ENCODE results near the gene GPRIN3. TPM values are rescaled to one million over a fixed set of nuclear protein-coding genes. Genes with fewer than 3 reads are reported as not detected.
"Not testable (repeated sequence)": the region's sequence is repeated elsewhere in the genome, so short reads cannot be mapped to it uniquely, and the experiment has no call there.

GPRIN3 gene
- total and polyA plus RNA-seq, 2 experiments from 2014 or later, result 0.74 to 3.2 TPM

GRCh38 chr4:89311433-89311832, 3.8 kb upstream of the GPRIN3 start:
- Mint-ChIP-seq H3K4me3 (no peak overlapping the region), H3K36me3 (ENCODE audit: low read depth) (no peaks in the 10 kb centered on the region), H3K27me3 (ENCODE audit: insufficient read depth, low read depth, poor library complexity) (peaks cover 9% of the 10 kb centered on the region), H3K27ac (no peak overlapping the region), H3K4me1 (peaks cover 15% of the 10 kb centered on the region), H3K9me3 (no peaks in the 10 kb centered on the region; the same call in 2 of the 3 replicates)
- peaks cover 14% of the 10 kb centered on the region for H3K4me1 ChIP-seq (ENCODE audit: insufficient read depth)
- no peak overlapping the region for H3K27ac ChIP-seq (ENCODE audit: low read depth)
- H3K9me2 ChIP-seq (ENCODE audit: insufficient read depth), result no peaks in the 10 kb centered on the region
- no peaks in the 10 kb centered on the region for H3K79me2 ChIP-seq (replicated peaks; ENCODE audit: insufficient read depth)
- peaks cover 17% of the 10 kb centered on the region for H3K27me3 ChIP-seq (ENCODE audit: insufficient read depth)
- no peaks in the 10 kb centered on the region for H4K20me1 ChIP-seq (replicated peaks; ENCODE audit: insufficient read depth)
- TF ChIP-seq POLR2AphosphoS5 (IDR thresholded peaks at IDR 0.05; ENCODE audit: low read depth) (no peak), EZH2phosphoT487 (IDR thresholded peaks at IDR 0.05; ENCODE audit: unreplicated experiment) (no peak), EZH2 (IDR thresholded peaks at IDR 0.05; ENCODE audit: low read depth, unreplicated experiment) (no peak), ZNF331 (CRISPR knock-in tag; IDR thresholded peaks at IDR 0.05; ENCODE audit: low read depth) (no peak)
- H3K4me2 ChIP-seq, result no peak overlapping the region
- no peak for ATAC-seq
- no peak for DNase-seq (ENCODE audit: low spot score)
- no peaks in the 10 kb centered on the region for H3F3A ChIP-seq (replicated peaks; ENCODE audit: low read depth)
- no peaks in the 10 kb centered on the region for H3K36me3 ChIP-seq (ENCODE audit: insufficient read depth)
- H3K4me3 ChIP-seq, result no peak overlapping the region
- H2AFZ ChIP-seq, result no peak overlapping the region

- peaks cover 18% of the 10 kb centered on the region for H3K4me1 ChIP-seq (ENCODE audit: insufficient read depth)
- ATAC-seq; H3F3A ChIP-seq (replicated peaks; ENCODE audit: low read depth); H3K79me2 ChIP-seq (replicated peaks; ENCODE audit: insufficient read depth); H3K4me3 ChIP-seq; H3K4me3 Mint-ChIP-seq; H3K9me2 ChIP-seq (ENCODE audit: insufficient read depth); H2AFZ ChIP-seq; DNase-seq (ENCODE audit: low spot score); H3K27ac Mint-ChIP-seq; H3K4me2 ChIP-seq; H3K9me3 Mint-ChIP-seq; H3K36me3 ChIP-seq (ENCODE audit: insufficient read depth); H4K20me1 ChIP-seq (replicated peaks; ENCODE audit: insufficient read depth); H3K36me3 Mint-ChIP-seq (ENCODE audit: low read depth); H3K27ac ChIP-seq (ENCODE audit: low read depth): not testable (repeated sequence)
- Mint-ChIP-seq H3K27me3 (ENCODE audit: insufficient read depth, low read depth, poor library complexity) (peaks cover 17% of the 10 kb centered on the region), H3K4me1 (peaks cover 19% of the 10 kb centered on the region)
- peaks cover 23% of the 10 kb centered on the region for H3K27me3 ChIP-seq (ENCODE audit: insufficient read depth)
Measured at GRCh38 chr4:89309154-89309553, 1.6 kb upstream of the GPRIN3 start.

- H3K4me1 Mint-ChIP-seq, result peaks cover 19% of the 10 kb centered on the region
- Histone ChIP-seq H4K20me1 (replicated peaks; ENCODE audit: insufficient read depth) (no peaks in the 10 kb centered on the region), H3F3A (replicated peaks; ENCODE audit: low read depth) (no peaks in the 10 kb centered on the region), H2AFZ (peak overlapping the region; percentile 99), H3K27ac (ENCODE audit: low read depth) (no peak overlapping the region), H3K4me2 (peak overlapping the region; percentile 97), H3K36me3 (ENCODE audit: insufficient read depth) (no peaks in the 10 kb centered on the region), H3K4me1 (ENCODE audit: insufficient read depth) (peaks cover 18% of the 10 kb centered on the region), H3K9me2 (ENCODE audit: insufficient read depth) (no peaks in the 10 kb centered on the region), H3K27me3 (ENCODE audit: insufficient read depth) (peaks cover 23% of the 10 kb centered on the region), H3K4me3 (peak overlapping the region; percentile 90), H3K79me2 (replicated peaks; ENCODE audit: insufficient read depth) (no peaks in the 10 kb centered on the region)
- TF ChIP-seq CTCF (conservative IDR thresholded peaks at IDR 0.05; ENCODE audit: low read depth in 2 of 2) (no peak), CREB1 (CRISPR knock-in tag; IDR thresholded peaks at IDR 0.05; ENCODE audit: low read depth) (no peak), ZNF331 (CRISPR knock-in tag; IDR thresholded peaks at IDR 0.05; ENCODE audit: low read depth) (no peak), ZNF114 (CRISPR knock-in tag; IDR thresholded peaks at IDR 0.05) (no peak)
- peak overlapping the region; percentile 80 for H3K4me3 Mint-ChIP-seq
- no peaks in the 10 kb centered on the region; the same call in 2 of the 3 replicates for H3K9me3 Mint-ChIP-seq
- H3K27ac Mint-ChIP-seq, result no peak overlapping the region
- ATAC-seq (no peak), DNase-seq (ENCODE audit: low spot score) (no peak)
- peaks cover 17% of the 10 kb centered on the region for H3K27me3 Mint-ChIP-seq (ENCODE audit: insufficient read depth, low read depth, poor library complexity)
- H3K36me3 Mint-ChIP-seq (ENCODE audit: low read depth), result no peaks in the 10 kb centered on the region
Measured at GRCh38 chr4:89308161-89308500, 531 bp upstream of the GPRIN3 start.

Data from GM23338 (cell line).